Measurements from ENCODE around the gene MXRA8. TPM values are rescaled to one million over a fixed set of nuclear protein-coding genes. Genes with fewer than 3 reads are reported as not detected.
A peak's percentile ranks its signal among the peaks of the same experiment; 100 is the strongest.

The MXRA8 gene
- total RNA-seq, 4 donors from 2014 or later = 57.1 to 143 (median 106) TPM

DNA sequence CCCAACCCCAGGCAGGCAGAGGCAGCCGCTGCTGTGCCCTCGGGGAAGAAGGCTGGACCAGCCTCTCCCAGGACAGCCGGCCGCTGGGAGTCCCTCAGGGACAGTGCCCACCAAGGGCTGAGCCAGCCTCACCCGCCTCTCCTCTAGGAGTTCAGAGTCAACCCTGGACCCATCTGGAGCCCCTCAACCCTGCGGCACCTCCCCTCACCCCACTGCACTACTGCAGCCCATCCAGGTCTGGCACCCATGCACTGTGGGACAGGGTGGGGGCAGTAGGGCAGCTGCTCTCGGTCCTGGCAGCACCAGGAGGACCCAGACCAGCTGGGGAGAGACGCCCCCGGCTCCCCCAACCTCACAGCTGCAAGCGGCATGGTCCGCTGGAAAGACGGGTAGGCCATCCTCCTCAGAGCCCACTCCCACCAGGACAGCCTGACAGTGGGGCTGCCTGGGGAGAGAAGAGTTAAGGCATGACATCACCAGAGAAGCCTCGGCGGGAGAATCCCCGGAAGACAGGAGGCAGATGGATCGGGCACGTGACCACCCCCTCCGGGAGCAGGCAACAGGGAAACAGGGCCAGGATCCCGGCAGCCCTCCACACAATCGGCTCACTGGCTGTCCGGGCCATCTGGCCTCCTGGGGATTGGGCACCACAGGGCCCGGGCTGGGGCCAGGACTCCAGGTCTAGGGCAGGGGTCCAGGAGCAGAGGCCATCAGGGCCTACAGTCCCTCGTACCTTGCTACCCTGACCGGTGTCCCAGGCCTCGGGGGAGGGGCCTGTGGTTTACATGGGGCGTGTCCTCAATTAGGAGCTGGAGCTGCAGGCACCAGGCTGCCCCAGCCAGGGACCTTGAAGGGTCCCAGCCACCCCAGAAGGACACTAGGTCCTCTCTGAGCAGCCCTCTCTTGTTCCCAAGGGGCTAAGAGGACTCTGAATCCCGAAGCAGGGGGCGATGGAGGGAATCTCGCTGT is 53.7 kb downstream of the MXRA8 start:
- TF ChIP-seq, protein P1, sequence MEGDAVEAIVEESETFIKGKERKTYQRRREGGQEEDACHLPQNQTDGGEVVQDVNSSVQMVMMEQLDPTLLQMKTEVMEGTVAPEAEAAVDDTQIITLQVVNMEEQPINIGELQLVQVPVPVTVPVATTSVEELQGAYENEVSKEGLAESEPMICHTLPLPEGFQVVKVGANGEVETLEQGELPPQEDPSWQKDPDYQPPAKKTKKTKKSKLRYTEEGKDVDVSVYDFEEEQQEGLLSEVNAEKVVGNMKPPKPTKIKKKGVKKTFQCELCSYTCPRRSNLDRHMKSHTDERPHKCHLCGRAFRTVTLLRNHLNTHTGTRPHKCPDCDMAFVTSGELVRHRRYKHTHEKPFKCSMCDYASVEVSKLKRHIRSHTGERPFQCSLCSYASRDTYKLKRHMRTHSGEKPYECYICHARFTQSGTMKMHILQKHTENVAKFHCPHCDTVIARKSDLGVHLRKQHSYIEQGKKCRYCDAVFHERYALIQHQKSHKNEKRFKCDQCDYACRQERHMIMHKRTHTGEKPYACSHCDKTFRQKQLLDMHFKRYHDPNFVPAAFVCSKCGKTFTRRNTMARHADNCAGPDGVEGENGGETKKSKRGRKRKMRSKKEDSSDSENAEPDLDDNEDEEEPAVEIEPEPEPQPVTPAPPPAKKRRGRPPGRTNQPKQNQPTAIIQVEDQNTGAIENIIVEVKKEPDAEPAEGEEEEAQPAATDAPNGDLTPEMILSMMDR (IDR thresholded peaks at IDR 0.05) = no peak
- TF ChIP-seq POLR2A (IDR thresholded peaks at IDR 0.05) = no peak
- H3K9me3 ChIP-seq = no peaks in the 10 kb centered on the region
- peak; percentile 26 to 31 for DNase-seq
- H3K36me3 ChIP-seq = no peaks in the 10 kb centered on the region
- peaks cover 32 to 37% of the 10 kb centered on the region in 2 donors for H3K4me1 ChIP-seq
- H3K4me3 ChIP-seq (replicated peaks in 1 of 3) = no peak overlapping the region
- H3K27ac ChIP-seq = peak overlapping the region in 2 of 3 donors; percentile 27 to 53
- 57 to 58% methylated on average over 8 to 21 of the region's 29 CpGs for WGBS, 2 donors
- intact Hi-C loops (cut with DNase I) = no loop called here
- H3K27me3 ChIP-seq = no peaks in the 10 kb centered on the region

DNA sequence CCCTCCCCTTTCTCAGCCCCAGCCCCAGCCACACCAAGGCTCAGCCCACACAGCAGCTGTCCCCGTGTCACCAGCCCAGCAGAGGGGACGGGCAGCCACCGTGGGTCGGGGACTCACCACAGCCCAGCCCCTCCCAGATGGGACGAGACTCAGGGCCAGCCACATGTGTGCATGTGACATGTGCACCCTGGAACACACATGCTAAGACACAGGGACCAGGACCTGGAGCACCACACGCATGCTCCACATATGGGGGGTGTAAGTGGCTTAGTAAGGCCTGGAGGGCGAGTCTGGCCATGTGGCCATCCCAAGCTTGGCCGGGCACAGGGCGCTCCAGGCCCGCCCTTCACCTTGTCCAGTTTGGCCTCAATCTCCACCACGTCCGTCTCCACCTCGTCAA is 54.6 kb downstream of the MXRA8 start:
- Histone ChIP-seq H3K9me3 (no peaks in the 10 kb centered on the region), H3K36me3 (no peaks in the 10 kb centered on the region), H3K4me3 (replicated peaks in 1 of 3) (no peak overlapping the region), H3K27ac (no peak overlapping the region), H3K4me1 (peaks cover 24 to 30% of the 10 kb centered on the region in 2 donors), H3K27me3 (no peaks in the 10 kb centered on the region)
- no peak for DNase-seq
- TF ChIP-seq, protein P1 (IDR thresholded peaks at IDR 0.05) = no peak
- TF ChIP-seq POLR2A (IDR thresholded peaks at IDR 0.05) = no peak
- 83% methylated on average over 10 of the region's 13 CpGs; no CpG with 5 or more reads in 1 of the 2 donors for WGBS, 2 donors
- intact Hi-C loops (cut with DNase I) = no loop called here

DNA sequence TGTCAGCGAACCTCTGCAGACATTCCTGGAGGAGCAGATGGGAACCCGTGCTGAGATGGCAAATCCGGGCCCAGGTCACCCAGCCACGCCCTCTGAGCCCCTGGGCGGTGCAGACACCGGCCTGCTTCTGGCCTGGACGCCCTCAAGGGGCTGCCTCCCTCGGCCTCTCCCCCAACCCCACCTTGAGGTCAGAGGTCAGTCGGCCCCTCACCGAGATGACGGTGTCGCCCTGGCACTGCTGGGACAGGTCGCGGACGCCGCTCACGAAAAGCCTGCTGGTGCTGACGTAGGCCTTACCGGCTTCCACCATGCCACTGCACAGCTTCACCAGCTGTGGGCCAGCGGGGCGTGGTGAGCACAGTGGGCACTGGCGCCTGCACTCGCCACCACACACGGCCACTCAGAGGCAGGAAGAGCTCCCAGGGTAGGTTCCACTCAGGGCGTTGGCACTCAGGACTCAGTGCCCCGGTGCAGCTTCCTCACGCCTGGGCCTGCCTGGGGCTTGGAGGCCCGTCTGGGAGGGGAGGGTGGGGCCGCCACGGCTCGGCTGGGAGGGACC is 55.3 kb downstream of the MXRA8 start:
- DNase-seq = no peak
- no peaks in the 10 kb centered on the region for H3K36me3 ChIP-seq

More for the DNA sequence above, 55.3 kb downstream of the MXRA8 start:
- H3K27me3 ChIP-seq = no peaks in the 10 kb centered on the region
- no peak overlapping the region for H3K4me3 ChIP-seq (replicated peaks in 1 of 3)
- WGBS, 2 donors = 95% methylated on average over 9 to 15 of the region's 31 CpGs
- intact Hi-C loops (cut with DNase I) = no loop called here
- H3K27ac ChIP-seq = no peak overlapping the region
- TF ChIP-seq POLR2A (IDR thresholded peaks at IDR 0.05) = no peak
- TF ChIP-seq, protein P1 (IDR thresholded peaks at IDR 0.05) = no peak
- peaks cover 24 to 30% of the 10 kb centered on the region in 2 donors for H3K4me1 ChIP-seq
- no peaks in the 10 kb centered on the region for H3K9me3 ChIP-seq

Small RNA genes lying within 50 kb of the gene (microRNA-seq; reads per million reads assigned to microRNA genes)
- gene MIR6727 = not detected
- gene MIR6808 = not detected

Other genes with a start within 250 kb of the MXRA8 start
- gene C1orf159, start 242.5 kb downstream of the MXRA8 start, total RNA-seq = 10 to 100 TPM; 10.3 to 27.6 (median 19.6) TPM
- gene TTLL10, start 184.7 kb downstream of the MXRA8 start, total RNA-seq = under 1 TPM in 2 of 4 donors, not detected in 2; 0.13 to 0.29 TPM
- gene TNFRSF18, start 152.0 kb downstream of the MXRA8 start, total RNA-seq = under 1 TPM in 2 of 4 donors, not detected in 2; 0.49 to 0.67 TPM
- gene TNFRSF4, start 144.4 kb downstream of the MXRA8 start, total RNA-seq = 1 to 10 TPM; 1.5 to 4.5 (median 3.2) TPM
- 100 to 1,000 TPM; 109 to 144 (median 138) TPM for gene SDF4, start 126.6 kb downstream of the MXRA8 start, total RNA-seq
- gene B3GALT6, start 126.3 kb downstream of the MXRA8 start, total RNA-seq = 10 to 100 TPM; 18.0 to 32.2 (median 25.5) TPM
- gene C1QTNF12, start 111.8 kb downstream of the MXRA8 start, total RNA-seq = under 1 TPM in 1 of 4 donors, not detected in 3; 0.83 TPM
- 10 to 100 TPM; 33.0 to 58.4 (median 36.2) TPM for gene UBE2J2, start 84.7 kb downstream of the MXRA8 start, total RNA-seq
- gene SCNN1D, start 78.1 kb downstream of the MXRA8 start, total RNA-seq = 1 to 10 TPM in 3 of 4 donors, under 1 TPM in 1; 0.73 to 3.2 (median 1.6) TPM
- gene ACAP3, start 50.6 kb downstream of the MXRA8 start, total RNA-seq = 10 to 100 TPM; 31.6 to 51.2 (median 42.1) TPM
- gene PUSL1, start 50.0 kb downstream of the MXRA8 start, total RNA-seq = 10 to 100 TPM; 24.0 to 41.4 (median 28.0) TPM
- 100 to 1,000 TPM in 2 of 4 donors, 10 to 100 TPM in 2; 68.9 to 116 (median 94.7) TPM for gene INTS11, start 33.9 kb downstream of the MXRA8 start, total RNA-seq
- gene CPTP, start 33.8 kb downstream of the MXRA8 start, total RNA-seq = 10 to 100 TPM; 16.7 to 37.3 (median 24.3) TPM
- gene TAS1R3, start 27.3 kb downstream of the MXRA8 start, total RNA-seq = 1 to 10 TPM in 2 of 4 donors, under 1 TPM in 2; 0.11 to 1.4 (median 0.68) TPM
- 10 to 100 TPM; 46.6 to 79.4 (median 61.7) TPM for gene DVL1, start 9.1 kb downstream of the MXRA8 start, total RNA-seq
- gene AURKAIP1, start 16.7 kb upstream of the MXRA8 start, total RNA-seq = 100 to 1,000 TPM in 2 of 4 donors, 10 to 100 TPM in 2; 73.8 to 198 (median 105) TPM
- gene CCNL2, start 40.8 kb upstream of the MXRA8 start, total RNA-seq = 100 to 1,000 TPM; 167 to 307 (median 215) TPM
- 100 to 1,000 TPM; 123 to 199 (median 160) TPM for gene MRPL20, start 48.7 kb upstream of the MXRA8 start, total RNA-seq
- 1 to 10 TPM; 2.0 to 3.2 (median 2.4) TPM for gene ANKRD65, start 62.7 kb upstream of the MXRA8 start, total RNA-seq
- 10 to 100 TPM; 11.4 to 52.0 (median 30.3) TPM for gene VWA1, start 77.1 kb upstream of the MXRA8 start, total RNA-seq
- gene ATAD3C, start 91.1 kb upstream of the MXRA8 start, total RNA-seq = 10 to 100 TPM in 2 of 4 donors, 1 to 10 TPM in 2; 4.9 to 29.9 (median 15.1) TPM
- gene ATAD3B, start 113.2 kb upstream of the MXRA8 start, total RNA-seq = 10 to 100 TPM; 13.8 to 29.1 (median 15.0) TPM
- 10 to 100 TPM; 21.6 to 34.2 (median 28.5) TPM for gene ATAD3A, start 153.6 kb upstream of the MXRA8 start, total RNA-seq
- gene TMEM240, start 182.1 kb upstream of the MXRA8 start, total RNA-seq = 1 to 10 TPM; 1.2 to 4.5 (median 1.3) TPM
- gene SSU72, start 216.3 kb upstream of the MXRA8 start, total RNA-seq = 100 to 1,000 TPM; 204 to 294 (median 241) TPM
- gene FNDC10, start 241.6 kb upstream of the MXRA8 start, total RNA-seq = 1 to 10 TPM; 1.0 to 9.9 (median 5.3) TPM

Measured in thyroid gland (tissue), 4 donors.